NCI-H748 (cell line): ENCODE results near the gene ELMOD3.

Experiments
- DNase-seq: peaks from one replicate; lab custom pipeline; 2025; ENCODE audit not compliant: unreplicated experiment; lab: John Stamatoyannopoulos, UW

ELMOD3 gene

GRCh38 chr2:85422072-85422457, 67.5 kb downstream of the ELMOD3 start:
- DNase-seq, result no peak

GRCh38 chr2:85423525-85423924, 69.0 kb downstream of the ELMOD3 start:
- no peak for DNase-seq

GRCh38 chr2:85425588-85425987, 71.0 kb downstream of the ELMOD3 start:
- DNase-seq, result no peak

GRCh38 chr2:85427300-85427835, 72.8 kb downstream of the ELMOD3 start:
- DNase-seq, result no peak

GRCh38 chr2:85428343-85428881, 73.8 kb downstream of the ELMOD3 start:
- no peak for DNase-seq

GRCh38 chr2:85429213-85429923, 74.8 kb downstream of the ELMOD3 start:
- no peak for DNase-seq

GRCh38 chr2:85429924-85430289, 75.3 kb downstream of the ELMOD3 start:
- no peak for DNase-seq

- peak; percentile 2 for DNase-seq
Observed at GRCh38 chr2:85430752-85431569, 76.4 kb downstream of the ELMOD3 start.

GRCh38 chr2:85431570-85432205, 77.1 kb downstream of the ELMOD3 start:
- DNase-seq, result no peak

- DNase-seq, result peak; percentile 5
Observed at GRCh38 chr2:85433511-85434089, 79.0 kb downstream of the ELMOD3 start.

GRCh38 chr2:85434696-85435095, 80.1 kb downstream of the ELMOD3 start:
- no peak for DNase-seq

- DNase-seq, result no peak
Observed at GRCh38 chr2:85435220-85435958, 80.8 kb downstream of the ELMOD3 start.

GRCh38 chr2:85435981-85436835, 81.6 kb downstream of the ELMOD3 start:
- DNase-seq, result no peak

- DNase-seq, result no peak
Observed at GRCh38 chr2:85436836-85437487, 82.4 kb downstream of the ELMOD3 start.

GRCh38 chr2:85437488-85438200, 83.1 kb downstream of the ELMOD3 start:
- DNase-seq, result peak; percentile 79

- no peak for DNase-seq
Observed at GRCh38 chr2:85438201-85439024, 83.8 kb downstream of the ELMOD3 start.

GRCh38 chr2:85439025-85439472, 84.5 kb downstream of the ELMOD3 start:
- DNase-seq, result no peak
